Measurements from ENCODE around the gene LAMA3. TPM values are rescaled to one million over a fixed set of nuclear protein-coding genes. Genes with fewer than 3 reads are reported as not detected.
A peak's percentile ranks its signal among the peaks of the same experiment; 100 is the strongest.

Gene LAMA3
- total and polyA plus RNA-seq, 2 of the 13 experiments (the other 11 are each of a cell fraction or from before 2014, with no cell fraction given) = 0.45 to 2.2 TPM

DNA sequence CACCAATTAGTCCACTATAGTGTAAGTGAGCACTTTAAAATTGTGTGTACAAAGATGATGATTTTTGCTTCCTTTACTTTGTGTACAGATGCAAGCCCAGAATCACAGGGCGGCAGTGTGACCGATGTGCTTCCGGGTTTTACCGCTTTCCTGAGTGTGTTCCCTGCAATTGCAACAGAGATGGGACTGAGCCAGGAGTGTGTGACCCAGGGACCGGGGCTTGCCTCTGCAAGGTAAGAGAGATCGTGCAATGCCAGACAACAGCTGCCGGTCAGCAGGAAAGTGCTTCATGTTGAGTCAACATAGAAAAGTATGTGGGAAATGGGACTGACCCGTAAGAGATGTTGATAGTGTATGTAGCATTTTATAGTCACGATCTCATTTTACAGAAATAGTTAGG, 168.5 kb downstream of the LAMA3 start (continued):
- TF ChIP-seq, protein P1, sequence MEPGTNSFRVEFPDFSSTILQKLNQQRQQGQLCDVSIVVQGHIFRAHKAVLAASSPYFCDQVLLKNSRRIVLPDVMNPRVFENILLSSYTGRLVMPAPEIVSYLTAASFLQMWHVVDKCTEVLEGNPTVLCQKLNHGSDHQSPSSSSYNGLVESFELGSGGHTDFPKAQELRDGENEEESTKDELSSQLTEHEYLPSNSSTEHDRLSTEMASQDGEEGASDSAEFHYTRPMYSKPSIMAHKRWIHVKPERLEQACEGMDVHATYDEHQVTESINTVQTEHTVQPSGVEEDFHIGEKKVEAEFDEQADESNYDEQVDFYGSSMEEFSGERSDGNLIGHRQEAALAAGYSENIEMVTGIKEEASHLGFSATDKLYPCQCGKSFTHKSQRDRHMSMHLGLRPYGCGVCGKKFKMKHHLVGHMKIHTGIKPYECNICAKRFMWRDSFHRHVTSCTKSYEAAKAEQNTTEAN (CRISPR knock-in tag; conservative IDR thresholded peaks at IDR 0.05) = peak; percentile 97
- TF ChIP-seq KDM6A (CRISPR knock-in tag; IDR thresholded peaks at IDR 0.05; ENCODE audit: low read depth) (0 out of 2 replicates have a peak, but pooled peaks have one; percentile 25), FOXJ3 (CRISPR knock-in tag; IDR thresholded peaks at IDR 0.05; ENCODE audit: borderline replicate concordance) (no peak), ZBTB8A (CRISPR knock-in tag; IDR thresholded peaks at IDR 0.05; ENCODE audit: borderline replicate concordance, low read depth) (no peak), SAP130 (CRISPR knock-in tag; IDR thresholded peaks at IDR 0.05; ENCODE audit: low read depth) (peak; percentile 73), RXRA (CRISPR knock-in tag; IDR thresholded peaks at IDR 0.05) (0 out of 2 replicates have a peak, but pooled peaks have one; percentile 29), FLYWCH1 (CRISPR knock-in tag; IDR thresholded peaks at IDR 0.05) (no peak), FOXA3 (CRISPR knock-in tag; IDR thresholded peaks at IDR 0.05) (peak; percentile 67), ATF7 (IDR thresholded peaks at IDR 0.05) (no peak), ATF7 (CRISPR knock-in tag; IDR thresholded peaks at IDR 0.05) (no peak)
- TF ChIP-seq, protein P2, sequence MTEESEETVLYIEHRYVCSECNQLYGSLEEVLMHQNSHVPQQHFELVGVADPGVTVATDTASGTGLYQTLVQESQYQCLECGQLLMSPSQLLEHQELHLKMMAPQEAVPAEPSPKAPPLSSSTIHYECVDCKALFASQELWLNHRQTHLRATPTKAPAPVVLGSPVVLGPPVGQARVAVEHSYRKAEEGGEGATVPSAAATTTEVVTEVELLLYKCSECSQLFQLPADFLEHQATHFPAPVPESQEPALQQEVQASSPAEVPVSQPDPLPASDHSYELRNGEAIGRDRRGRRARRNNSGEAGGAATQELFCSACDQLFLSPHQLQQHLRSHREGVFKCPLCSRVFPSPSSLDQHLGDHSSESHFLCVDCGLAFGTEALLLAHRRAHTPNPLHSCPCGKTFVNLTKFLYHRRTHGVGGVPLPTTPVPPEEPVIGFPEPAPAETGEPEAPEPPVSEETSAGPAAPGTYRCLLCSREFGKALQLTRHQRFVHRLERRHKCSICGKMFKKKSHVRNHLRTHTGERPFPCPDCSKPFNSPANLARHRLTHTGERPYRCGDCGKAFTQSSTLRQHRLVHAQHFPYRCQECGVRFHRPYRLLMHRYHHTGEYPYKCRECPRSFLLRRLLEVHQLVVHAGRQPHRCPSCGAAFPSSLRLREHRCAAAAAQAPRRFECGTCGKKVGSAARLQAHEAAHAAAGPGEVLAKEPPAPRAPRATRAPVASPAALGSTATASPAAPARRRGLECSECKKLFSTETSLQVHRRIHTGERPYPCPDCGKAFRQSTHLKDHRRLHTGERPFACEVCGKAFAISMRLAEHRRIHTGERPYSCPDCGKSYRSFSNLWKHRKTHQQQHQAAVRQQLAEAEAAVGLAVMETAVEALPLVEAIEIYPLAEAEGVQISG (CRISPR knock-in tag; IDR thresholded peaks at IDR 0.05) = 0 out of 2 replicates have a peak, but pooled peaks have one; percentile 18
- TF ChIP-seq, protein P3, sequence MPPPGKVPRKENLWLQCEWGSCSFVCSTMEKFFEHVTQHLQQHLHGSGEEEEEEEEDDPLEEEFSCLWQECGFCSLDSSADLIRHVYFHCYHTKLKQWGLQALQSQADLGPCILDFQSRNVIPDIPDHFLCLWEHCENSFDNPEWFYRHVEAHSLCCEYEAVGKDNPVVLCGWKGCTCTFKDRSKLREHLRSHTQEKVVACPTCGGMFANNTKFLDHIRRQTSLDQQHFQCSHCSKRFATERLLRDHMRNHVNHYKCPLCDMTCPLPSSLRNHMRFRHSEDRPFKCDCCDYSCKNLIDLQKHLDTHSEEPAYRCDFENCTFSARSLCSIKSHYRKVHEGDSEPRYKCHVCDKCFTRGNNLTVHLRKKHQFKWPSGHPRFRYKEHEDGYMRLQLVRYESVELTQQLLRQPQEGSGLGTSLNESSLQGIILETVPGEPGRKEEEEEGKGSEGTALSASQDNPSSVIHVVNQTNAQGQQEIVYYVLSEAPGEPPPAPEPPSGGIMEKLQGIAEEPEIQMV (CRISPR knock-in tag; IDR thresholded peaks at IDR 0.05; ENCODE audit: low read depth) = no peak
- TF ChIP-seq, protein P4, sequence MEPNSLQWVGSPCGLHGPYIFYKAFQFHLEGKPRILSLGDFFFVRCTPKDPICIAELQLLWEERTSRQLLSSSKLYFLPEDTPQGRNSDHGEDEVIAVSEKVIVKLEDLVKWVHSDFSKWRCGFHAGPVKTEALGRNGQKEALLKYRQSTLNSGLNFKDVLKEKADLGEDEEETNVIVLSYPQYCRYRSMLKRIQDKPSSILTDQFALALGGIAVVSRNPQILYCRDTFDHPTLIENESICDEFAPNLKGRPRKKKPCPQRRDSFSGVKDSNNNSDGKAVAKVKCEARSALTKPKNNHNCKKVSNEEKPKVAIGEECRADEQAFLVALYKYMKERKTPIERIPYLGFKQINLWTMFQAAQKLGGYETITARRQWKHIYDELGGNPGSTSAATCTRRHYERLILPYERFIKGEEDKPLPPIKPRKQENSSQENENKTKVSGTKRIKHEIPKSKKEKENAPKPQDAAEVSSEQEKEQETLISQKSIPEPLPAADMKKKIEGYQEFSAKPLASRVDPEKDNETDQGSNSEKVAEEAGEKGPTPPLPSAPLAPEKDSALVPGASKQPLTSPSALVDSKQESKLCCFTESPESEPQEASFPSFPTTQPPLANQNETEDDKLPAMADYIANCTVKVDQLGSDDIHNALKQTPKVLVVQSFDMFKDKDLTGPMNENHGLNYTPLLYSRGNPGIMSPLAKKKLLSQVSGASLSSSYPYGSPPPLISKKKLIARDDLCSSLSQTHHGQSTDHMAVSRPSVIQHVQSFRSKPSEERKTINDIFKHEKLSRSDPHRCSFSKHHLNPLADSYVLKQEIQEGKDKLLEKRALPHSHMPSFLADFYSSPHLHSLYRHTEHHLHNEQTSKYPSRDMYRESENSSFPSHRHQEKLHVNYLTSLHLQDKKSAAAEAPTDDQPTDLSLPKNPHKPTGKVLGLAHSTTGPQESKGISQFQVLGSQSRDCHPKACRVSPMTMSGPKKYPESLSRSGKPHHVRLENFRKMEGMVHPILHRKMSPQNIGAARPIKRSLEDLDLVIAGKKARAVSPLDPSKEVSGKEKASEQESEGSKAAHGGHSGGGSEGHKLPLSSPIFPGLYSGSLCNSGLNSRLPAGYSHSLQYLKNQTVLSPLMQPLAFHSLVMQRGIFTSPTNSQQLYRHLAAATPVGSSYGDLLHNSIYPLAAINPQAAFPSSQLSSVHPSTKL (CRISPR knock-in tag; IDR thresholded peaks at IDR 0.05) = peak; percentile 69
- TF ChIP-seq, protein P5, sequence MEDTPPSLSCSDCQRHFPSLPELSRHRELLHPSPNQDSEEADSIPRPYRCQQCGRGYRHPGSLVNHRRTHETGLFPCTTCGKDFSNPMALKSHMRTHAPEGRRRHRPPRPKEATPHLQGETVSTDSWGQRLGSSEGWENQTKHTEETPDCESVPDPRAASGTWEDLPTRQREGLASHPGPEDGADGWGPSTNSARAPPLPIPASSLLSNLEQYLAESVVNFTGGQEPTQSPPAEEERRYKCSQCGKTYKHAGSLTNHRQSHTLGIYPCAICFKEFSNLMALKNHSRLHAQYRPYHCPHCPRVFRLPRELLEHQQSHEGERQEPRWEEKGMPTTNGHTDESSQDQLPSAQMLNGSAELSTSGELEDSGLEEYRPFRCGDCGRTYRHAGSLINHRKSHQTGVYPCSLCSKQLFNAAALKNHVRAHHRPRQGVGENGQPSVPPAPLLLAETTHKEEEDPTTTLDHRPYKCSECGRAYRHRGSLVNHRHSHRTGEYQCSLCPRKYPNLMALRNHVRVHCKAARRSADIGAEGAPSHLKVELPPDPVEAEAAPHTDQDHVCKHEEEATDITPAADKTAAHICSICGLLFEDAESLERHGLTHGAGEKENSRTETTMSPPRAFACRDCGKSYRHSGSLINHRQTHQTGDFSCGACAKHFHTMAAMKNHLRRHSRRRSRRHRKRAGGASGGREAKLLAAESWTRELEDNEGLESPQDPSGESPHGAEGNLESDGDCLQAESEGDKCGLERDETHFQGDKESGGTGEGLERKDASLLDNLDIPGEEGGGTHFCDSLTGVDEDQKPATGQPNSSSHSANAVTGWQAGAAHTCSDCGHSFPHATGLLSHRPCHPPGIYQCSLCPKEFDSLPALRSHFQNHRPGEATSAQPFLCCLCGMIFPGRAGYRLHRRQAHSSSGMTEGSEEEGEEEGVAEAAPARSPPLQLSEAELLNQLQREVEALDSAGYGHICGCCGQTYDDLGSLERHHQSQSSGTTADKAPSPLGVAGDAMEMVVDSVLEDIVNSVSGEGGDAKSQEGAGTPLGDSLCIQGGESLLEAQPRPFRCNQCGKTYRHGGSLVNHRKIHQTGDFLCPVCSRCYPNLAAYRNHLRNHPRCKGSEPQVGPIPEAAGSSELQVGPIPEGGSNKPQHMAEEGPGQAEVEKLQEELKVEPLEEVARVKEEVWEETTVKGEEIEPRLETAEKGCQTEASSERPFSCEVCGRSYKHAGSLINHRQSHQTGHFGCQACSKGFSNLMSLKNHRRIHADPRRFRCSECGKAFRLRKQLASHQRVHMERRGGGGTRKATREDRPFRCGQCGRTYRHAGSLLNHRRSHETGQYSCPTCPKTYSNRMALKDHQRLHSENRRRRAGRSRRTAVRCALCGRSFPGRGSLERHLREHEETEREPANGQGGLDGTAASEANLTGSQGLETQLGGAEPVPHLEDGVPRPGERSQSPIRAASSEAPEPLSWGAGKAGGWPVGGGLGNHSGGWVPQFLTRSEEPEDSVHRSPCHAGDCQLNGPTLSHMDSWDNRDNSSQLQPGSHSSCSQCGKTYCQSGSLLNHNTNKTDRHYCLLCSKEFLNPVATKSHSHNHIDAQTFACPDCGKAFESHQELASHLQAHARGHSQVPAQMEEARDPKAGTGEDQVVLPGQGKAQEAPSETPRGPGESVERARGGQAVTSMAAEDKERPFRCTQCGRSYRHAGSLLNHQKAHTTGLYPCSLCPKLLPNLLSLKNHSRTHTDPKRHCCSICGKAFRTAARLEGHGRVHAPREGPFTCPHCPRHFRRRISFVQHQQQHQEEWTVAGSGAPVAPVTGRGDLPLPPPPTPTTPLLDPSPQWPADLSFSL (CRISPR knock-in tag; IDR thresholded peaks at IDR 0.05) = peak; percentile 53; the same call in 1 of the 2 replicates
